Subcutaneous adipose tissue (tissue), 4 donors: ENCODE measurements around the gene SNRNP35. TPM values are rescaled to one million over a fixed set of nuclear protein-coding genes. Genes with fewer than 3 reads are reported as not detected.

Experiments
- CTCF ChIP-seq: fragments of 450-650 bp; IDR thresholded peaks from one replicate; pipeline ENCODE4 v1.5.1; 2016; ENCODE audit warnings: low read depth, mild to moderate bottlenecking, control low read depth, antibody characterized with exemption, moderate library complexity
- total RNA-seq, 4 donors: library from RNA; depleted of rRNA; stranded (reverse); fragments of >200 nt; gene quantifications; one replicate each; pipeline ENCODE4 v1.1.0, GENCODE V29; 2016

The SNRNP35 gene
- total RNA-seq, 4 donors from 2014 or later = 8.7 to 16.8 (median 9.2) TPM

GRCh38 chr12:123471374-123472068 is 13.6 kb downstream of the SNRNP35 start:
- no peak for TF ChIP-seq CTCF

GRCh38 chr12:123472438-123472849 is 14.5 kb downstream of the SNRNP35 start:
- TF ChIP-seq CTCF = no peak

- TF ChIP-seq CTCF = no peak
These were observed 16.7 kb downstream of the SNRNP35 start for GRCh38 chr12:123474485-123475245.

DNA sequence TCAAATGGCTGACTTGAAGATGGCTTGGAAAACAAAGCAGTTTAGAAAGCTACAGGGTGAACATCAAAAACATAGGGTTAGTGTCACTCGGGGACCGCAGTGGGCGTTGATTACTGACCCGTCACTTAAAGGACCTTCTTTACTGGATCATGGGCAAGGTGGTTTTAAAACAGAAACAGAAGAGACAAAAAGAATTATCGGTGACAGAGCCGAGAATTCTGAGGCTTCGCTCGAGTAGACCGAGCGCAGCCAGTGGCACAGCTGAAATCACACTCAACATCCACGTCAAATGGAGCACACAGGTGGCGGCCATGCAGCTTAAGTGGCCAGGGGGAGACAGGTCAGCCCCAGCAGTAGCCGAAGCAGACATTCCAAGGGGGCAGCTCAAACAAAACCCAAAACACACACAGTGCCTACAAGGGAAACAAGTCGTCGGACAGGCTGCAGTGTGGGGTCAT is 17.3 kb downstream of the SNRNP35 start:
- TF ChIP-seq CTCF = no peak

DNA sequence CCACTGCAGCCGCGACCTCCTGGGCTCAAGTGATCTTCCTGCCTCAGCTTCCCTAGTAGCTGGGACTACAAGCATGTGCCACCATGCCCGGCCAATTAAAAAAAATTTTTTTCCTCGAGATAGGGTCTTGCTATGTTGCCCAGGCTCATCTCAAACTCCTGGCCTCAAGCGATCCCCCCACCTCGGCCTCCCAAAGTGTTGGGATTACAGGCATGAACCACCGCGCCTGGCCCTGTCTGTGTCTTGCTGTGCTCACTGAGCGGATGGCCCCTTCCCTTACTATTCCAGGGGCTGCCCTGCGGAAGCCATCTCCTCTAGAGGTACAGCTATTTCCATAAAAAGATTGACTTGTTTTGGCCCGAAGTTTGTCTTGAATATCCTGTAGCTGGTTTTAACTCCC is 20.1 kb downstream of the SNRNP35 start:
- no peak for TF ChIP-seq CTCF

GRCh38 chr12:123478762-123479161 is 20.8 kb downstream of the SNRNP35 start:
- no peak for TF ChIP-seq CTCF

DNA sequence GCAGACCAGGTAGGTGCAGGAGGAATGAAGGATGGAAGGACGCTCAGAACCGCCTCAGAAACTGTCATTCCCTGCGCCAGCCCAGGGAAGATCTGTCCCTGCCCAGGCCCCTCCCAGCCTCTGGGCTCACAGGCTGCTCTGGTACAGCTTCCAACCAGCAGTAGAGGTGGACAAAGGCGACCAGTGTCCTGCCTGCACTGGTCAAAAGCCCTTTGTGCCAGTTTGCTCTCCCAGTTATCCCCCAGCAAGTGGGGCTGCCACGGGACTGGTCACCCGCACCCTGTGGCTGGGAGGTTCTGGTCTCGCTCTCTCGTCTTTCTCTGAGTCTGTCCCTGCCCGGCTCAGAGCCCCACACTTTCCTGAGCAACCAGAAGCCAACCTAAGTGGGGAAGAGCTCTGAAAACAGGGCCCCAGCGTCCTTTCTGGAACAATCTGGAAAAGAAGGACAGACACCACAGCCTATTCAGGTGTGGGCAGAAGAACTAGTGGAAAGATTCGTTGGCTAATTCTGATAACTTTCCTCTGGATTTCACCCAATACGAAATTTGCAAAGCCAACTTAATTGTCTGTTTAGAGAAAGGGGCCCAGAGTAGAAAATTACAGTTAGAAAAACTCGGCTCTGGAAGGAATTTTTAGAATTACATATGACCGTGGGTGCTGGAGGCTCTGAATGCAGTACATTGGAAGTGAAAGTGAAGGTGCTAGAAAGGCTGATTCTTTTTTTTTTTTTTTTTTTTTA is 21.7 kb downstream of the SNRNP35 start:
- no peak for TF ChIP-seq CTCF
